HG03060 (cell line): ENCODE data around the gene ANKRD40.

Source experiments
- ATAC-seq: cut with Tn5 transposase; IDR thresholded peaks from one replicate; pipeline ENCODE4 v1.9.1; 2021; ENCODE audit warnings: low read depth, moderate number of reproducible peaks; ENCODE audit not compliant: unreplicated experiment

Gene ANKRD40

GRCh38 chr17:50656509-50656908, 51.2 kb downstream of the ANKRD40 start:
- no peak for ATAC-seq

GRCh38 chr17:50653738-50654137, 54.0 kb downstream of the ANKRD40 start:
- ATAC-seq = no peak

GRCh38 chr17:50651661-50652060, 56.1 kb downstream of the ANKRD40 start:
- no peak for ATAC-seq

- ATAC-seq = no peak
Observed at GRCh38 chr17:50649042-50649908, 58.4 kb downstream of the ANKRD40 start.

GRCh38 chr17:50647187-50647586, 60.5 kb downstream of the ANKRD40 start:
- no peak for ATAC-seq

GRCh38 chr17:50645748-50646682, 61.7 kb downstream of the ANKRD40 start:
- no peak for ATAC-seq
